ENCODE data around the gene GBX1. TPM values are rescaled to one million over a fixed set of nuclear protein-coding genes. Genes with fewer than 3 reads are reported as not detected.

GBX1 gene
- total and polyA plus RNA-seq, 2 donors (not counting 1 experiment from before 2014, with no cell fraction given): not detected

DNA sequence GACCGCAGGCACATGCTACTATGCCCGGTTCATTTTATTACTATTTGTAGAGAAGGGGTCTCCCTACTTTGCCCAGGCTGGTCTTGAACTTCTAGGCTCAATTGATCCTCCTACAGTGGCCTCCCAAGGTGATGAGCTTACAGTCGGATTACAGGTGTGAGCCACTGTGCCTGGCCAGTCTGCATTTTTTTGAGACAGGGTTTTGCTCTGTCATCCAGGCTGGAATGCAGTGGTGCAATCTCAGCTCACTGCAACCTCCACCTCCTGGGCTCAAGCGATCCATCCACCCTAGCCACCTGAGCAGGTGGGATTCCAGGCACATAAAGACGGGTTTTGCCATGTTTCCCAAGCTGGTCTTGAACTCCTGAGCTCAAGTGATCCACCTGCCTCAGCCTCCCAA lies 45.1 kb upstream of the GBX1 start:
- no peak overlapping the region for H3K4me3 ChIP-seq (replicated peaks in 1 of 4; ENCODE audit: control extremely low read depth in 1 of 4, insufficient read depth in 1 of 4, low read depth in 3 of 4, low read length in 4 of 4)
- no peaks in the 10 kb centered on the region for H4K20me1 ChIP-seq (ENCODE audit: control insufficient read depth, extremely low read depth, insufficient read depth, low read length)
- TF ChIP-seq CTCF (conservative IDR thresholded peaks at IDR 0.05 in 1 of 2, IDR thresholded peaks at IDR 0.05 in 1 of 2; ENCODE audit: low read depth in 1 of 2, low read length in 2 of 2) (no peak), EZH2 (IDR thresholded peaks at IDR 0.05; ENCODE audit: low read length, missing control alignments) (no peak)
- no peaks in the 10 kb centered on the region for H3K9me3 ChIP-seq (ENCODE audit: control insufficient read depth, insufficient read depth, low read depth, low read length)
- H3K4me1 ChIP-seq (ENCODE audit: control insufficient read depth, extremely low read depth, insufficient read depth, low read length): no peaks in the 10 kb centered on the region
- H3K27me3 ChIP-seq (ENCODE audit: control insufficient read depth, insufficient read depth, low read length): peaks cover 4% of the 10 kb centered on the region
- no peak for DNase-seq (ENCODE audit: low read depth in 2 of 2)
- H3K36me3 ChIP-seq (ENCODE audit: control insufficient read depth, insufficient read depth, low read length): peaks cover 8% of the 10 kb centered on the region
- no peak overlapping the region for H2AFZ ChIP-seq (ENCODE audit: low read length)
- H3K27ac ChIP-seq (ENCODE audit: insufficient read depth, low read length): no peak overlapping the region
- H3K79me2 ChIP-seq (ENCODE audit: control insufficient read depth, insufficient read depth, low read length): no peaks in the 10 kb centered on the region
- H3K4me2 ChIP-seq (ENCODE audit: extremely low read depth, insufficient read depth, low read length): no peak overlapping the region
- H3K9ac ChIP-seq (ENCODE audit: insufficient read depth, low read length): no peak overlapping the region

GRCh38 chr7:151211155-151211772 lies 43.8 kb upstream of the GBX1 start:
- no peak overlapping the region for H3K4me3 ChIP-seq (replicated peaks in 1 of 4; ENCODE audit: control extremely low read depth in 1 of 4, insufficient read depth in 1 of 4, low read depth in 3 of 4, low read length in 4 of 4)
- no peak for DNase-seq (ENCODE audit: low read depth in 2 of 2)
- no peaks in the 10 kb centered on the region for H3K79me2 ChIP-seq (ENCODE audit: control insufficient read depth, insufficient read depth, low read length)
- H2AFZ ChIP-seq (ENCODE audit: low read length): no peak overlapping the region
- H3K27me3 ChIP-seq (ENCODE audit: control insufficient read depth, insufficient read depth, low read length): peaks cover 17% of the 10 kb centered on the region
- H3K9ac ChIP-seq (ENCODE audit: insufficient read depth, low read length): no peak overlapping the region
- peaks cover 8% of the 10 kb centered on the region for H3K36me3 ChIP-seq (ENCODE audit: control insufficient read depth, insufficient read depth, low read length)
- H3K4me2 ChIP-seq (ENCODE audit: extremely low read depth, insufficient read depth, low read length): no peak overlapping the region
- no peak overlapping the region for H3K27ac ChIP-seq (ENCODE audit: insufficient read depth, low read length)
- H3K4me1 ChIP-seq (ENCODE audit: control insufficient read depth, extremely low read depth, insufficient read depth, low read length): no peaks in the 10 kb centered on the region
- no peaks in the 10 kb centered on the region for H3K9me3 ChIP-seq (ENCODE audit: control insufficient read depth, insufficient read depth, low read depth, low read length)
- no peak for TF ChIP-seq CTCF (conservative IDR thresholded peaks at IDR 0.05 in 1 of 2, IDR thresholded peaks at IDR 0.05 in 1 of 2; ENCODE audit: low read depth in 1 of 2, low read length in 2 of 2)
- no peak for TF ChIP-seq EZH2 (IDR thresholded peaks at IDR 0.05; ENCODE audit: low read length, missing control alignments)
- H4K20me1 ChIP-seq (ENCODE audit: control insufficient read depth, extremely low read depth, insufficient read depth, low read length): no peaks in the 10 kb centered on the region

- peaks cover 27% of the 10 kb centered on the region for H3K27me3 ChIP-seq (ENCODE audit: control insufficient read depth, insufficient read depth, low read length)
- no peak within 1 kb of the TSS for H2AFZ ChIP-seq (ENCODE audit: low read length)
- DNase-seq (ENCODE audit: low read depth in 2 of 2): no peak
- H3K4me1 ChIP-seq (ENCODE audit: control insufficient read depth, extremely low read depth, insufficient read depth, low read length): no peaks in the 10 kb centered on the region
- no peaks in the 10 kb centered on the region for H3K79me2 ChIP-seq (ENCODE audit: control insufficient read depth, insufficient read depth, low read length)
- TF ChIP-seq EZH2 (IDR thresholded peaks at IDR 0.05; ENCODE audit: low read length, missing control alignments): no peak
- no peak for TF ChIP-seq CTCF (conservative IDR thresholded peaks at IDR 0.05 in 1 of 2, IDR thresholded peaks at IDR 0.05 in 1 of 2; ENCODE audit: low read depth in 1 of 2, low read length in 2 of 2)
- no peak within 1 kb of the TSS for H3K27ac ChIP-seq (ENCODE audit: insufficient read depth, low read length)
- peaks cover 3% of the 10 kb centered on the region for H3K36me3 ChIP-seq (ENCODE audit: control insufficient read depth, insufficient read depth, low read length)
- no peaks in the 10 kb centered on the region for H4K20me1 ChIP-seq (ENCODE audit: control insufficient read depth, extremely low read depth, insufficient read depth, low read length)
- no peak within 1 kb of the TSS for H3K4me3 ChIP-seq (replicated peaks in 1 of 4; ENCODE audit: control extremely low read depth in 1 of 4, insufficient read depth in 1 of 4, low read depth in 3 of 4, low read length in 4 of 4)
- no peak within 1 kb of the TSS for H3K4me2 ChIP-seq (ENCODE audit: extremely low read depth, insufficient read depth, low read length)
- H3K9me3 ChIP-seq (ENCODE audit: control insufficient read depth, insufficient read depth, low read depth, low read length): no peaks in the 10 kb centered on the region
- H3K9ac ChIP-seq (ENCODE audit: insufficient read depth, low read length): no peak within 1 kb of the TSS
Observed at GRCh38 chr7:151210087-151210854, 42.8 kb upstream of the GBX1 start, which contains the start of gene H2BK1. Gene H2BK1 (minus strand): TSS chr7:151210488. CDS start chr7:151210318, 170 bp downstream.

Measured in fibroblast of lung (primary cell).